Neutrophil (primary cell): ENCODE data around the gene ACAD11.

Source experiments
- H3K27ac ChIP-seq: fragments of 200-600 bp; sonication (generic); 2 replicates; pipeline ENCODE4 v1.5.1; 2016; ENCODE audit warnings: mild to moderate bottlenecking, moderate library complexity
- H3K27me3 ChIP-seq: fragments of 200-600 bp; sonication (generic); 2 replicates; pipeline ENCODE4 v1.6.0; 2016; ENCODE audit warnings: mild to moderate bottlenecking
- H3K36me3 ChIP-seq: fragments of 200-600 bp; sonication (generic); 2 replicates; pipeline ENCODE4 v1.5.1; 2017
- H3K4me1 ChIP-seq, 2 experiments: fragments of 200-600 bp in 1 of 2; sonication (generic) in 1 of 2; 1 replicate in 1 of 2; 2 replicates in 1 of 2; pipeline versions ENCODE4 v1.5.1 to v1.6.1; 2013 to 2016; ENCODE audit warnings: low read depth in 1 of 2, low read length in 1 of 2, mild to moderate bottlenecking in 1 of 2, moderate library complexity in 1 of 2; ENCODE audit not compliant: control insufficient read depth in 1 of 2, insufficient read depth in 1 of 2
- H3K4me3 ChIP-seq, 2 experiments: fragments of 200-600 bp in 1 of 2; sonication (generic) in 1 of 2; 1 replicate in 1 of 2; 2 replicates in 1 of 2; pipeline ENCODE4 v1.5.1; 2013 to 2016; ENCODE audit warnings: low read depth in 1 of 2, low read length in 1 of 2, mild to moderate bottlenecking in 1 of 2, moderate library complexity in 1 of 2
- H3K9me3 ChIP-seq: fragments of 200-600 bp; sonication (generic); 2 replicates; pipeline ENCODE4 v1.5.1; 2016
- TF ChIP-seq, protein P1 (sequence below): fragments of 200-600 bp; sonication (generic); IDR thresholded peaks from 2 replicates; pipeline ENCODE4 v1.5.1; 2016; ENCODE audit warnings: antibody characterized with exemption

ACAD11 gene

DNA sequence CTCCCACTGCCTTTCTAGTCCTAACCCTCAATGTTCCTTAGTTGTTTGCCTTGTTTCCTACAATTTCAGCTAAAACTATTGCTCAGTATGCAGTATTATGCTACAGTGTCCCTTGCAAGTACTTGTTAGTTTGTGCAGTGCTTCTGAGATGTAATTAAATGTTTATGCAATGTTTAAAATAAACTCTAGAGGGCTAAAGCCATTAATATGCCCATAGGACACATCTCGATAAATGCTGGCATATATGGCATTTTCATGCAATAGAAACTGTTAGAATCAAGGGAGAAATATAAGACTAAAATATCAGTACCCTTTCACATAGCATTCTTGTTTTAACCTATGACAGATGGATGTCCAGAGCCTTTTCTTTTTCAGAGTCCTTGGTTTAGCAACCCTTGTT, 122.3 kb downstream of the ACAD11 start:
- Histone ChIP-seq H3K27ac (no peak overlapping the region), H3K9me3 (no peaks in the 10 kb centered on the region), H3K4me3 (no peak overlapping the region), H3K4me1 (peaks cover 2 to 3% of the 10 kb centered on the region in 2 experiments), H3K27me3 (no peaks in the 10 kb centered on the region), H3K36me3 (peaks cover 82% of the 10 kb centered on the region)
- TF ChIP-seq, protein P1, sequence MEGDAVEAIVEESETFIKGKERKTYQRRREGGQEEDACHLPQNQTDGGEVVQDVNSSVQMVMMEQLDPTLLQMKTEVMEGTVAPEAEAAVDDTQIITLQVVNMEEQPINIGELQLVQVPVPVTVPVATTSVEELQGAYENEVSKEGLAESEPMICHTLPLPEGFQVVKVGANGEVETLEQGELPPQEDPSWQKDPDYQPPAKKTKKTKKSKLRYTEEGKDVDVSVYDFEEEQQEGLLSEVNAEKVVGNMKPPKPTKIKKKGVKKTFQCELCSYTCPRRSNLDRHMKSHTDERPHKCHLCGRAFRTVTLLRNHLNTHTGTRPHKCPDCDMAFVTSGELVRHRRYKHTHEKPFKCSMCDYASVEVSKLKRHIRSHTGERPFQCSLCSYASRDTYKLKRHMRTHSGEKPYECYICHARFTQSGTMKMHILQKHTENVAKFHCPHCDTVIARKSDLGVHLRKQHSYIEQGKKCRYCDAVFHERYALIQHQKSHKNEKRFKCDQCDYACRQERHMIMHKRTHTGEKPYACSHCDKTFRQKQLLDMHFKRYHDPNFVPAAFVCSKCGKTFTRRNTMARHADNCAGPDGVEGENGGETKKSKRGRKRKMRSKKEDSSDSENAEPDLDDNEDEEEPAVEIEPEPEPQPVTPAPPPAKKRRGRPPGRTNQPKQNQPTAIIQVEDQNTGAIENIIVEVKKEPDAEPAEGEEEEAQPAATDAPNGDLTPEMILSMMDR: no peak

GRCh38 chr3:132536442-132537153, 123.0 kb downstream of the ACAD11 start:
- H3K4me3 ChIP-seq: no peak overlapping the region
- TF ChIP-seq, protein P1: no peak
- H3K36me3 ChIP-seq: peaks cover 83% of the 10 kb centered on the region
- H3K27me3 ChIP-seq: no peaks in the 10 kb centered on the region
- H3K9me3 ChIP-seq: no peaks in the 10 kb centered on the region
- H3K4me1 ChIP-seq: no peaks in the 10 kb centered on the region
- no peak overlapping the region for H3K27ac ChIP-seq

DNA sequence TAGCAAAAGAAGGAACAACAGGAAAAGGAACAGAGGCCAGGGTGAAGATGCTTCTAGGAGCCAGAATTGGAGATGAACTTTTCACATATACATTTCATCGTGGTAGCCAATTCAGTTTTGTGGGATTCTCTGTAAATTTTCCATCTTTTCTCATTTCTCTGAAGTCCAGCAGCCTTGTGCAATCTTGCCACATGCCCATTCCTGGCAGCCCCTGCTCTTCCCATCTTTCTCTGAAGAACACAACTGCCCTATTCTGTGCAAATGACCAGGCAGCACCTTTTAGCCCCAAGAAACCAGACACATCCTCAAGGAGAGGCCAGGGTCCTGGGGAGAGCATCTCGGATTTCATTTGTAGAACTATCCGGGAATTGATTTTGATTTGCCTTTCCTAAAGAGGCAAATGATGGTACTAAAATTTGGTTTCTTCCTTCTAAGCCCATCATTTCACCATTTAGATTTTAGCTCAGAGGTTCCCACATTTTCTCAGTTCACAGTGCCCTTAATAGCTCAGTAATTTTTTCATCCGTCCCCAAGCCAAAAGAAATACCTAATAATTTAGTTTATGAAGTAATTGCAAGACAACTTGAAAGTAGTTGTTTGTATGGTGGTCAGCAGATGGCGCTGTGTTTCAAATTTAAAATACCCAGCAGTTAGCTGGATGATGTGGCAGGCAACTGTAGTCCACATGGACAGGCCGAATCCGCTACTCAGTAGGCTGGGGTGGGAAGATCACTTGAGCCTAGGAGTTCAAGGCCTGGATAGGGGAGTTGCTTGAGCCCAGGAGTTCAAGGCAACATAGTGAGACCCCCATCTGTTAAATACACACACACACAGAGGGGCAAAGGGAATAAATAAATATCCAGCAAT, 123.8 kb downstream of the ACAD11 start:
- Histone ChIP-seq H3K27me3 (no peaks in the 10 kb centered on the region), H3K27ac (no peak overlapping the region), H3K4me3 (no peak overlapping the region), H3K36me3 (peaks cover 83% of the 10 kb centered on the region), H3K4me1 (no peaks in the 10 kb centered on the region), H3K9me3 (no peaks in the 10 kb centered on the region)
- TF ChIP-seq, protein P1: peak; percentile 48

- no peaks in the 10 kb centered on the region for H3K27me3 ChIP-seq
- H3K9me3 ChIP-seq: no peaks in the 10 kb centered on the region
- no peak overlapping the region for H3K4me3 ChIP-seq
- no peaks in the 10 kb centered on the region for H3K4me1 ChIP-seq
- H3K36me3 ChIP-seq: peaks cover 94% of the 10 kb centered on the region
- no peak overlapping the region for H3K27ac ChIP-seq
- TF ChIP-seq, protein P1: no peak
These were observed 129.0 kb downstream of the ACAD11 start for GRCh38 chr3:132530624-132531023.

GRCh38 chr3:132522353-132522752, 137.3 kb downstream of the ACAD11 start:
- Histone ChIP-seq H3K27ac (no peak overlapping the region), H3K36me3 (peaks cover 100% of the 10 kb centered on the region), H3K9me3 (no peaks in the 10 kb centered on the region), H3K4me3 (no peak overlapping the region), H3K27me3 (no peaks in the 10 kb centered on the region), H3K4me1 (no peaks in the 10 kb centered on the region)
- TF ChIP-seq, protein P1: no peak
